OCI-LY1 (cell line): ENCODE measurements around the gene LYL1.

Experiments
- CTCF ChIP-seq: fragments of 200-600 bp; sonication (generic), shearing (Covaris generic); IDR thresholded peaks from 2 replicates; pipeline ENCODE4 v1.5.1; 2017; ENCODE audit warnings: mild to moderate bottlenecking, antibody characterized with exemption, low read length, moderate library complexity, mixed read lengths
- EZH2 ChIP-seq: fragments of 200-600 bp; sonication (generic), shearing (Covaris generic); IDR thresholded peaks from 2 replicates; pipeline ENCODE4 v1.8.0; 2017; ENCODE audit warnings: borderline replicate concordance, mixed run types, mild to moderate bottlenecking, antibody characterized with exemption, low read length, moderate library complexity, mixed read lengths

- TF ChIP-seq CTCF = no peak
- no peak for TF ChIP-seq EZH2
Measured at GRCh38 chr19:13066226-13066625, 36.4 kb downstream of the LYL1 start.
